Lower leg skin (tissue), 3 donors: Measurements from ENCODE around the gene TMEM225B.

ENCODE experiments used
- POLR2A ChIP-seq, 2 donors: fragments of 450-650 bp; IDR thresholded peaks; one replicate each; pipeline ENCODE4 v1.6.1; 2016 to 2017; ENCODE audit warnings: antibody characterized with exemption in 2 of 2, mild to moderate bottlenecking in 1 of 2, moderate library complexity in 1 of 2
- TF ChIP-seq, protein P1 (sequence below), 3 donors: fragments of 450-650 bp; IDR thresholded peaks; one replicate each; pipeline ENCODE4 v1.5.1; 2016; ENCODE audit warnings: antibody characterized with exemption in 3 of 3, mild to moderate bottlenecking in 3 of 3, moderate library complexity in 2 of 3

DNA sequence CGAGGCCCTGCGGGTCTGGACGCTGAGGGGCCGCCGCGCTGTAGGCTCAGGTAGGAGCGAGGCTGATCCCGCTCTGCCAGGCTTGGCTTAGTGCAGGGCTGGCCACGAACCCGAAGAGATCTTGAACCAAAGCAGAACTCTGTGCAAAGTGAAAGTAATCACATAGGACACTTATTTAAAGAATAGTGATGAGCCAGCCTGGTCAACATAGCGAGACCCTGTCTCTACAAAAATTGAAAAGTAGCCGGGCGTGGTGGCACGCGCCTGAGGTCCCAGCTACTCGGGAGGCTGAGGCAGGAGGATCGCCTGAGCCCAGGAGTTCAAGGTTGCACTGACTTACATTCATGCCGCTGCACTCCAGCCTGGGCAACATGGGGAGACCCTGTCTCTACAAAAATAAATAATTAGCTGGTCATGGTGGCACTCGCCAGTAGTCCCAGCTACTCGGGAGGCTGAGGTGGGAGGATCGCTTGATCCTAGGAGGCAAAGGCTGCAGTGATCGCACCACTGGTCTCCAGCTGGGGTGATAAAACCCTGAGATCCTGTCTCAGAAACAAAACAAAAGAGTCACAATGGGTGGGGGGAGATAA lies 19.2 kb downstream of the TMEM225B start:
- TF ChIP-seq POLR2A (IDR thresholded peaks at IDR 0.05) = no peak
- TF ChIP-seq, protein P1, sequence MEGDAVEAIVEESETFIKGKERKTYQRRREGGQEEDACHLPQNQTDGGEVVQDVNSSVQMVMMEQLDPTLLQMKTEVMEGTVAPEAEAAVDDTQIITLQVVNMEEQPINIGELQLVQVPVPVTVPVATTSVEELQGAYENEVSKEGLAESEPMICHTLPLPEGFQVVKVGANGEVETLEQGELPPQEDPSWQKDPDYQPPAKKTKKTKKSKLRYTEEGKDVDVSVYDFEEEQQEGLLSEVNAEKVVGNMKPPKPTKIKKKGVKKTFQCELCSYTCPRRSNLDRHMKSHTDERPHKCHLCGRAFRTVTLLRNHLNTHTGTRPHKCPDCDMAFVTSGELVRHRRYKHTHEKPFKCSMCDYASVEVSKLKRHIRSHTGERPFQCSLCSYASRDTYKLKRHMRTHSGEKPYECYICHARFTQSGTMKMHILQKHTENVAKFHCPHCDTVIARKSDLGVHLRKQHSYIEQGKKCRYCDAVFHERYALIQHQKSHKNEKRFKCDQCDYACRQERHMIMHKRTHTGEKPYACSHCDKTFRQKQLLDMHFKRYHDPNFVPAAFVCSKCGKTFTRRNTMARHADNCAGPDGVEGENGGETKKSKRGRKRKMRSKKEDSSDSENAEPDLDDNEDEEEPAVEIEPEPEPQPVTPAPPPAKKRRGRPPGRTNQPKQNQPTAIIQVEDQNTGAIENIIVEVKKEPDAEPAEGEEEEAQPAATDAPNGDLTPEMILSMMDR (IDR thresholded peaks at IDR 0.05) = no peak
